Aorta (tissue), 5 donors: ENCODE measurements around the gene TM7SF2. TPM values are rescaled to one million over a fixed set of nuclear protein-coding genes. Genes with fewer than 3 reads are reported as not detected.

Source experiments
- ATAC-seq: fragments of 200-7000 bp; cut with Tn5 transposase; one replicate; pipeline ENCODE4 v1.9.1; 2022; ENCODE audit warnings: moderate library complexity; ENCODE audit not compliant: low FRiP score
- DNase-seq, 2 donors: peaks; one replicate each; pipeline ENCODE4 v3.0.0-alpha.2; 2020
- H3K27ac ChIP-seq, 2 donors: one replicate each; pipeline ENCODE4 v1.5.1; 2013; ENCODE audit warnings: low read length in 2 of 2, mild to moderate bottlenecking in 2 of 2, moderate library complexity in 2 of 2, control low read depth in 1 of 2, inconsistent platforms in 1 of 2, low read depth in 1 of 2
- H3K27me3 ChIP-seq, 2 donors: one replicate each; pipeline ENCODE4 v1.6.1; 2013; ENCODE audit warnings: control low read depth in 1 of 2, low read length in 1 of 2, mild to moderate bottlenecking in 1 of 2, moderate library complexity in 1 of 2; ENCODE audit not compliant: insufficient read depth in 2 of 2, control insufficient read depth in 1 of 2
- H3K36me3 ChIP-seq, 2 donors: one replicate each; pipeline ENCODE4 v1.6.1; 2013; ENCODE audit warnings: control low read depth in 1 of 2, low read length in 1 of 2, mild to moderate bottlenecking in 1 of 2; ENCODE audit not compliant: insufficient read depth in 2 of 2, control insufficient read depth in 1 of 2
- H3K4me1 ChIP-seq, 2 donors: one replicate each; pipeline ENCODE4 v1.6.1; 2013; ENCODE audit warnings: low read length in 2 of 2, control low read depth in 1 of 2, mild to moderate bottlenecking in 1 of 2, moderate library complexity in 1 of 2; ENCODE audit not compliant: insufficient read depth in 2 of 2, control insufficient read depth in 1 of 2
- H3K4me3 ChIP-seq, 2 donors: one replicate each; pipeline ENCODE4 v1.5.1; 2013; ENCODE audit warnings: low read length in 2 of 2, control low read depth in 1 of 2, mild to moderate bottlenecking in 1 of 2
- H3K9me3 ChIP-seq: one replicate; pipeline ENCODE4 v1.6.1; 2013; ENCODE audit warnings: mild to moderate bottlenecking, low read length; ENCODE audit not compliant: control insufficient read depth
- WGBS, 2 donors: extraction: QIAGEN DNeasy Blood & Tissue Kit; methylation state at CpG; one replicate each; pipeline ENCODE4 v1.1.7; 2013; 5-methylcytosine and 5-hydroxymethylcytosine counted together
- intact Hi-C, 2 donors: fragments of 100-400 bp; cut with DNase I; formaldehyde crosslinking; loops; one replicate each; pipeline versions ENCODE4 v1.14.2 to v1.15.0; 2022
- microRNA-seq, 2 donors: library from miRNA; unstranded; fragments of <30 nt; microRNA quantifications; one replicate each; pipeline ENCODE4 v1.2.0, GENCODE V29; 2020
- polyA plus RNA-seq, 2 donors: library from polyadenylated mRNA; stranded (reverse); fragments of 200-250 nt; gene quantifications; one replicate each; pipeline ENCODE4 v1.2.3, GENCODE V29; 2013
- total RNA-seq, 2 donors: library from RNA; stranded (reverse); fragmentation: NEBNext Ultra II Directional; extraction: Animal tissue kit (Norgen Biotek cat#: 25700); gene quantifications; one replicate each; pipeline ENCODE4 v1.2.1, GENCODE V29; 2021
- donor health status: healthy with polysubstance abuse.
- donor health status: Bipolar disorder and iron deficiency.
- donor health status: DM: no; HTN: no; CAD: no.
- donor health status: DM: no; HTN: no; CAD: no.
- donor health status: DM: yes; HTN: yes; CAD: no.

TM7SF2 gene
- total and polyA plus RNA-seq, 4 donors: 4.0 to 11.8 (median 6.2) TPM

GRCh38 chr11:65160643-65161042 is 49.0 kb downstream of the TM7SF2 start:
- Histone ChIP-seq H3K9me3 (no peaks in the 10 kb centered on the region), H3K4me3 (no peak overlapping the region), H3K27me3 (no peaks in the 10 kb centered on the region), H3K27ac (no peak overlapping the region), H3K36me3 (no peaks in the 10 kb centered on the region), H3K4me1 (no peaks in the 10 kb centered on the region)
- ATAC-seq: no peak
- WGBS, 2 donors: 71 to 74% methylated on average over 3 of the region's 3 CpGs
- no peak for DNase-seq
- intact Hi-C loops: no loop called here

GRCh38 chr11:65163684-65164083 is 52.0 kb downstream of the TM7SF2 start:
- no peaks in the 10 kb centered on the region for H3K36me3 ChIP-seq
- no peak overlapping the region for H3K27ac ChIP-seq
- H3K4me3 ChIP-seq: no peak overlapping the region
- DNase-seq (no peak), ATAC-seq (no peak)
- intact Hi-C loops: no loop called here
- 72 to 90% methylated on average over 2 of the region's 2 CpGs for WGBS, 2 donors
- H3K9me3 ChIP-seq: no peaks in the 10 kb centered on the region
- H3K4me1 ChIP-seq: no peaks in the 10 kb centered on the region
- no peaks in the 10 kb centered on the region for H3K27me3 ChIP-seq

Small RNA genes within 50 kb of the gene (microRNA-seq; reads per million reads assigned to microRNA genes)
- gene MIR6751: 0 reads per million in 2 donors

Other genes with a start within 250 kb of the TM7SF2 start
- gene EHD1, start 233.3 kb upstream of the TM7SF2 start, total RNA-seq: 100 to 1,000 TPM in 1 of 2 donors, 10 to 100 TPM in 1; 61.8 to 122 TPM
- gene EHD1, start 233.3 kb upstream of the TM7SF2 start, polyA plus RNA-seq: 10 to 100 TPM; 14.4 to 28.8 TPM
- 10 to 100 TPM; 19.6 to 20.6 TPM for gene ATG2A, start 194.7 kb upstream of the TM7SF2 start, total RNA-seq
- 10 to 100 TPM in 1 of 2 donors, 1 to 10 TPM in 1; 7.0 to 34.9 TPM for gene ATG2A, start 194.7 kb upstream of the TM7SF2 start, polyA plus RNA-seq
- gene PPP2R5B, start 187.2 kb upstream of the TM7SF2 start, total RNA-seq: 10 to 100 TPM; 32.7 to 36.8 TPM
- 10 to 100 TPM in 1 of 2 donors, 1 to 10 TPM in 1; 9.5 to 28.6 TPM for gene PPP2R5B, start 187.2 kb upstream of the TM7SF2 start, polyA plus RNA-seq
- not detected for gene GPHA2, start 176.0 kb upstream of the TM7SF2 start, total RNA-seq
- under 1 TPM in 1 of 2 donors, not detected in 1; 0.43 TPM for gene GPHA2, start 176.0 kb upstream of the TM7SF2 start, polyA plus RNA-seq
- not detected for gene MAJIN, start 139.8 kb upstream of the TM7SF2 start, total RNA-seq
- gene MAJIN, start 139.8 kb upstream of the TM7SF2 start, polyA plus RNA-seq: not detected
- gene BATF2, start 114.9 kb upstream of the TM7SF2 start, total RNA-seq: 1 to 10 TPM; 2.5 to 3.6 TPM
- 1 to 10 TPM; 1.4 to 1.9 TPM for gene BATF2, start 114.9 kb upstream of the TM7SF2 start, polyA plus RNA-seq
- 10 to 100 TPM; 96.3 to 98.5 TPM for gene ARL2, start 97.7 kb upstream of the TM7SF2 start, total RNA-seq
- gene ARL2, start 97.7 kb upstream of the TM7SF2 start, polyA plus RNA-seq: 100 to 1,000 TPM; 151 to 175 TPM
- 10 to 100 TPM; 19.9 to 26.1 TPM for gene SNX15, start 84.4 kb upstream of the TM7SF2 start, total RNA-seq
- 10 to 100 TPM; 21.7 to 26.2 TPM for gene SNX15, start 84.4 kb upstream of the TM7SF2 start, polyA plus RNA-seq
- 1 to 10 TPM; 3.6 to 4.9 TPM for gene SAC3D1, start 70.7 kb upstream of the TM7SF2 start, total RNA-seq
- gene SAC3D1, start 70.7 kb upstream of the TM7SF2 start, polyA plus RNA-seq: 1 to 10 TPM; 5.4 to 7.5 TPM
- 10 to 100 TPM; 14.1 to 29.4 TPM for gene NAALADL1, start 53.3 kb upstream of the TM7SF2 start, total RNA-seq
- gene NAALADL1, start 53.3 kb upstream of the TM7SF2 start, polyA plus RNA-seq: 10 to 100 TPM; 25.8 to 45.9 TPM
- gene CDCA5, start 27.8 kb upstream of the TM7SF2 start, total RNA-seq: 1 to 10 TPM in 1 of 2 donors, under 1 TPM in 1; 0.81 to 1.0 TPM
- 1 to 10 TPM in 1 of 2 donors, under 1 TPM in 1; 1.00 to 2.5 TPM for gene CDCA5, start 27.8 kb upstream of the TM7SF2 start, polyA plus RNA-seq
- gene ZFPL1, start 27.6 kb upstream of the TM7SF2 start, total RNA-seq: 10 to 100 TPM; 31.5 to 35.0 TPM
- gene ZFPL1, start 27.6 kb upstream of the TM7SF2 start, polyA plus RNA-seq: 10 to 100 TPM; 24.9 to 69.9 TPM
- gene VPS51, start 15.7 kb upstream of the TM7SF2 start, total RNA-seq: 100 to 1,000 TPM; 101 to 121 TPM
- 100 to 1,000 TPM in 1 of 2 donors, 10 to 100 TPM in 1; 73.0 to 191 TPM for gene VPS51, start 15.7 kb upstream of the TM7SF2 start, polyA plus RNA-seq
- 1 to 10 TPM; 4.1 to 7.5 TPM for gene ZNHIT2, start 5.8 kb downstream of the TM7SF2 start, total RNA-seq
- gene ZNHIT2, start 5.8 kb downstream of the TM7SF2 start, polyA plus RNA-seq: 10 to 100 TPM in 1 of 2 donors, 1 to 10 TPM in 1; 3.4 to 12.9 TPM
- 100 to 1,000 TPM; 674 to 804 TPM for gene FAU, start 10.3 kb downstream of the TM7SF2 start, total RNA-seq
- 1,000 to 10,000 TPM; 1,037 to 1,172 TPM for gene FAU, start 10.3 kb downstream of the TM7SF2 start, polyA plus RNA-seq
- 10 to 100 TPM; 35.0 to 37.1 TPM for gene MRPL49, start 10.4 kb downstream of the TM7SF2 start, total RNA-seq
- gene MRPL49, start 10.4 kb downstream of the TM7SF2 start, polyA plus RNA-seq: 10 to 100 TPM; 44.2 to 52.2 TPM
- gene SYVN1, start 22.6 kb downstream of the TM7SF2 start, total RNA-seq: 10 to 100 TPM; 50.2 to 64.0 TPM
- 10 to 100 TPM in 1 of 2 donors, 1 to 10 TPM in 1; 5.5 to 26.2 TPM for gene SYVN1, start 22.6 kb downstream of the TM7SF2 start, polyA plus RNA-seq
- gene SPDYC, start 58.4 kb downstream of the TM7SF2 start, total RNA-seq: not detected
- gene SPDYC, start 58.4 kb downstream of the TM7SF2 start, polyA plus RNA-seq: not detected
- gene CAPN1, start 70.1 kb downstream of the TM7SF2 start, total RNA-seq: 100 to 1,000 TPM; 109 to 137 TPM
- gene CAPN1, start 70.1 kb downstream of the TM7SF2 start, polyA plus RNA-seq: 10 to 100 TPM; 75.5 to 96.3 TPM
- 1 to 10 TPM; 3.4 to 9.2 TPM for gene POLA2, start 150.1 kb downstream of the TM7SF2 start, total RNA-seq
- 1 to 10 TPM; 3.0 to 4.1 TPM for gene POLA2, start 150.1 kb downstream of the TM7SF2 start, polyA plus RNA-seq
- gene CDC42EP2, start 203.0 kb downstream of the TM7SF2 start, total RNA-seq: 10 to 100 TPM; 16.2 to 20.9 TPM
- gene CDC42EP2, start 203.0 kb downstream of the TM7SF2 start, polyA plus RNA-seq: 1 to 10 TPM; 2.3 to 3.5 TPM
- 10 to 100 TPM; 51.3 to 59.6 TPM for gene DPF2, start 222.0 kb downstream of the TM7SF2 start, total RNA-seq
- gene DPF2, start 222.0 kb downstream of the TM7SF2 start, polyA plus RNA-seq: 10 to 100 TPM; 16.4 to 41.1 TPM
- under 1 TPM in 1 of 2 donors, not detected in 1; 0.16 TPM for gene TIGD3, start 242.9 kb downstream of the TM7SF2 start, total RNA-seq
- under 1 TPM in 1 of 2 donors, not detected in 1; 0.88 TPM for gene TIGD3, start 242.9 kb downstream of the TM7SF2 start, polyA plus RNA-seq